HepG2 (cell line): ENCODE data around the gene SEMA3B. TPM values are rescaled to one million over a fixed set of nuclear protein-coding genes. Genes with fewer than 3 reads are reported as not detected.

Experiments used
- BRD4 ChIP-seq: sonication (generic); formaldehyde crosslinking; IDR thresholded peaks from 2 replicates; pipeline ENCODE4 v1.4.0; 2020; ENCODE audit warnings: missing genetic modification reagents
- CENPBD1 ChIP-seq: sonication (generic); formaldehyde crosslinking; IDR thresholded peaks from 2 replicates; pipeline ENCODE4 v1.8.0; 2022; ENCODE audit warnings: missing genetic modification reagents, low read depth, mild to moderate bottlenecking, borderline replicate concordance
- GMEB1 ChIP-seq: sonication (generic); formaldehyde crosslinking; IDR thresholded peaks from 2 replicates; pipeline ENCODE4 v1.5.1; 2020; ENCODE audit warnings: missing genetic modification reagents, mild to moderate bottlenecking, borderline replicate concordance
- MNT ChIP-seq: fragments of 450-650 bp; IDR thresholded peaks from 2 replicates; pipeline ENCODE4 v1.6.1; 2016
- NFKB2 ChIP-seq: sonication (generic); formaldehyde crosslinking; IDR thresholded peaks from 2 replicates; pipeline ENCODE4 v1.4.0; 2020; ENCODE audit warnings: missing genetic modification reagents, borderline replicate concordance
- PATZ1 ChIP-seq: sonication (generic); formaldehyde crosslinking; IDR thresholded peaks from 2 replicates; pipeline ENCODE4 v1.4.0; 2020; ENCODE audit warnings: missing genetic modification reagents
- PCBP1 ChIP-seq: fragments of 200-400 bp; formaldehyde crosslinking; IDR thresholded peaks from 2 replicates; pipeline ENCODE4 v1.6.1; 2017; ENCODE audit warnings: mild to moderate bottlenecking, low read depth, low read length, borderline replicate concordance
- PHF20 ChIP-seq: sonication (generic); formaldehyde crosslinking; IDR thresholded peaks from 2 replicates; pipeline ENCODE4 v1.5.0; 2020; ENCODE audit warnings: mild to moderate bottlenecking, missing genetic modification reagents
- RORA ChIP-seq: sonication (generic); formaldehyde crosslinking; IDR thresholded peaks from 2 replicates; pipeline ENCODE4 v1.5.0; 2020; ENCODE audit warnings: mild to moderate bottlenecking, missing genetic modification reagents, moderate library complexity
- THAP9 ChIP-seq: sonication (generic); formaldehyde crosslinking; IDR thresholded peaks from 2 replicates; pipeline ENCODE4; 2020; ENCODE audit warnings: missing genetic modification reagents, mild to moderate bottlenecking, borderline replicate concordance
- ZNF18 ChIP-seq: sonication (generic); formaldehyde crosslinking; IDR thresholded peaks from 2 replicates; pipeline ENCODE4 v1.8.0; 2022; ENCODE audit warnings: mild to moderate bottlenecking, missing genetic modification reagents; ENCODE audit not compliant: insufficient replicate concordance
- ZNF430 ChIP-seq: sonication (generic); formaldehyde crosslinking; IDR thresholded peaks from 2 replicates; pipeline ENCODE4 v1.9.0; 2021; ENCODE audit warnings: mild to moderate bottlenecking, missing genetic modification reagents
- ZNF598 ChIP-seq: sonication (generic); formaldehyde crosslinking; IDR thresholded peaks from 2 replicates; pipeline ENCODE4 v1.5.1; 2020; ENCODE audit warnings: mild to moderate bottlenecking, missing genetic modification reagents, borderline replicate concordance
- ZNF740 ChIP-seq: sonication (generic); formaldehyde crosslinking; IDR thresholded peaks from 2 replicates; pipeline ENCODE4 v1.4.0; 2020; ENCODE audit warnings: missing genetic modification reagents
- ZNF776 ChIP-seq: sonication (generic); formaldehyde crosslinking; IDR thresholded peaks from 2 replicates; pipeline ENCODE4 v1.4.0; 2020; ENCODE audit warnings: mild to moderate bottlenecking, missing genetic modification reagents
- ZSCAN20 ChIP-seq: sonication (generic); formaldehyde crosslinking; IDR thresholded peaks from 2 replicates; pipeline ENCODE4 v1.4.0; 2020; ENCODE audit warnings: missing genetic modification reagents, mild to moderate bottlenecking, borderline replicate concordance
- polyA plus RNA-seq, 8 experiments: library from polyadenylated mRNA; depleted of rRNA in 3 of 8; stranded (reverse) in 7 of 8; unstranded in 1 of 8; fragments of >200 nt; fragmentation: Illumina TruSeq in 4 of 8; extraction: Trizol in 4 of 8; gene quantifications; 2 replicates each; pipeline versions ENCODE4 v1.2.1 to v1.2.3, GENCODE V29; 2011 to 2016; ENCODE audit warnings: low read depth in 4 of 8, missing spikeins in 1 of 8, mixed read lengths in 1 of 8; ENCODE audit not compliant: insufficient read depth in 1 of 8
- total RNA-seq, 5 experiments: library from RNA; depleted of rRNA; stranded (reverse); fragments of >200 nt; fragmentation: Illumina TruSeq; extraction: Trizol; gene quantifications; 2 replicates each; pipeline ENCODE4 v1.2.3, GENCODE V29; 2016; ENCODE audit warnings: low read depth in 1 of 5

The SEMA3B gene
- total and polyA plus RNA-seq, 2 of the 13 experiments (the other 11 are each of a cell fraction or from before 2014, with no cell fraction given): 93.2 to 158 TPM

GRCh38 chr3:50221411-50222168 lies 47.4 kb upstream of the SEMA3B start (continued):
- no peak for TF ChIP-seq CENPBD1 (CRISPR knock-in tag)
- no peak for TF ChIP-seq PCBP1
- TF ChIP-seq ZSCAN20 (CRISPR knock-in tag): no peak
- TF ChIP-seq NFKB2 (CRISPR knock-in tag): peak; percentile 76; the same call in 1 of the 2 replicates
- no peak for TF ChIP-seq ZNF598
- no peak for TF ChIP-seq RORA
- TF ChIP-seq MNT: no peak
- no peak for TF ChIP-seq THAP9
- TF ChIP-seq ZNF740 (CRISPR knock-in tag): 0 out of 2 replicates have a peak, but pooled peaks have one; percentile 54
- TF ChIP-seq PHF20: no peak
- TF ChIP-seq BRD4 (CRISPR knock-in tag): no peak
- TF ChIP-seq ZNF430 (CRISPR knock-in tag): 0 out of 2 replicates have a peak, but pooled peaks have one; percentile 75
- TF ChIP-seq ZNF776 (CRISPR knock-in tag): 0 out of 2 replicates have a peak, but pooled peaks have one; percentile 49
- TF ChIP-seq ZNF18 (CRISPR knock-in tag): no peak
- peak; percentile 63 for TF ChIP-seq PATZ1
- TF ChIP-seq GMEB1 (CRISPR knock-in tag): peak; percentile 50; the same call in 1 of the 2 replicates
